Measurements from ENCODE around the gene ZDHHC5. TPM values are rescaled to one million over a fixed set of nuclear protein-coding genes. Genes with fewer than 3 reads are reported as not detected.

ZDHHC5 gene
- total RNA-seq = 54.8 and 62.4 TPM in 2 replicates

GRCh38 chr11:57667736-57668433 lies at the start of gene ZDHHC5:
Gene ZDHHC5 (plus strand): TSS chr11:57668114. CDS start chr11:57673091, 4,977 bp downstream.

GRCh38 chr11:57649826-57650738 lies 17.8 kb upstream of the ZDHHC5 start, which contains the start of gene YPEL4:
Gene YPEL4 (minus strand): TSS chr11:57649912. CDS start chr11:57647107, 2,805 bp downstream.

GRCh38 chr11:57657194-57658022 lies 10.5 kb upstream of the ZDHHC5 start, which contains the start of gene CLP1:
Gene CLP1 (plus strand): TSS chr11:57657762. CDS start chr11:57659477, 1,715 bp downstream.

GRCh38 chr11:57711414-57712255 lies 43.7 kb downstream of the ZDHHC5 start, which contains the start of gene MED19:
Gene MED19 (minus strand): TSS chr11:57712215. CDS start chr11:57712179, 36 bp downstream.

GRCh38 chr11:57712256-57713150 lies 44.6 kb downstream of the ZDHHC5 start, which contains the start of gene TMX2:
Gene TMX2 (plus strand): TSS chr11:57712593. CDS start chr11:57712619, 26 bp downstream.

GRCh38 chr11:57741132-57742086 lies 73.5 kb downstream of the ZDHHC5 start, which contains the start of gene SELENOH:
Gene SELENOH (plus strand): TSS chr11:57741491. CDS start chr11:57741596, 105 bp downstream.

Small RNAs within 50 kb of the gene (small RNA-seq; reads per million reads assigned to genes)
- gene MIR130A (1,447 reads per million, percentile 100 among the genes with 10 or more reads in this experiment), gene TMX2-CTNND1 (not detected)

Other genes with a start within 250 kb of the ZDHHC5 start
- 120 and 156 TPM in 2 replicates for gene SLC43A3, start 241.0 kb upstream of the ZDHHC5 start, total RNA-seq
- gene RTN4RL2, start 207.6 kb upstream of the ZDHHC5 start, total RNA-seq = 0.22 and 0.27 TPM in 2 replicates
- 10.4 and 15.4 TPM in 2 replicates for gene SLC43A1, start 152.4 kb upstream of the ZDHHC5 start, total RNA-seq
- 48.7 and 66.3 TPM in 2 replicates for gene TIMM10, start 137.4 kb upstream of the ZDHHC5 start, total RNA-seq
- not detected in 2 replicates for gene SMTNL1, start 130.5 kb upstream of the ZDHHC5 start, total RNA-seq
- gene UBE2L6, start 100.4 kb upstream of the ZDHHC5 start, total RNA-seq = 15.6 and 18.7 TPM in 2 replicates
- 0.14 TPM in 1 of 2 replicates, not detected in the other for gene SERPING1, start 70.4 kb upstream of the ZDHHC5 start, total RNA-seq
- under 0.01 and 0.07 TPM in 2 replicates for gene YPEL4, start 18.2 kb upstream of the ZDHHC5 start, total RNA-seq
- 20.5 and 21.8 TPM in 2 replicates for gene CLP1, start 10.4 kb upstream of the ZDHHC5 start, total RNA-seq
- 19.0 and 22.3 TPM in 2 replicates for gene MED19, start 44.1 kb downstream of the ZDHHC5 start, total RNA-seq
- gene TMX2, start 44.5 kb downstream of the ZDHHC5 start, total RNA-seq = 71.3 and 75.1 TPM in 2 replicates
- gene SELENOH, start 73.4 kb downstream of the ZDHHC5 start, total RNA-seq = 83.4 and 86.7 TPM in 2 replicates
- not detected in 2 replicates for gene BTBD18, start 83.7 kb downstream of the ZDHHC5 start, total RNA-seq
- 262 and 292 TPM in 2 replicates for gene CTNND1, start 93.7 kb downstream of the ZDHHC5 start, total RNA-seq